GM19351 (cell line): ENCODE results near the gene MESP2.

Experiments used
- ATAC-seq: cut with Tn5 transposase; IDR thresholded peaks from one replicate; pipeline ENCODE4 v1.9.1; 2021; ENCODE audit warnings: mild to moderate bottlenecking, moderate library complexity; ENCODE audit not compliant: unreplicated experiment

Gene MESP2

GRCh38 chr15:89776274-89777072 is at the start of gene MESP2:
Gene MESP2 (plus strand): TSS chr15:89776332. CDS start chr15:89776358, 26 bp downstream.
- ATAC-seq = peak; percentile 61

- no peak for ATAC-seq
Measured at GRCh38 chr15:89728254-89728653, 47.9 kb upstream of the MESP2 start.

- ATAC-seq = no peak
Measured at GRCh38 chr15:89731275-89731674, 44.9 kb upstream of the MESP2 start.

- ATAC-seq = no peak
Measured at GRCh38 chr15:89732451-89733172, 43.5 kb upstream of the MESP2 start.

GRCh38 chr15:89735773-89736172 is 40.4 kb upstream of the MESP2 start:
- ATAC-seq = no peak

GRCh38 chr15:89740137-89740536 is 36.0 kb upstream of the MESP2 start:
- ATAC-seq = peak; percentile 77

- ATAC-seq = no peak
Measured at GRCh38 chr15:89743011-89743410, 33.1 kb upstream of the MESP2 start.

GRCh38 chr15:89743594-89743993 is 32.5 kb upstream of the MESP2 start:
- ATAC-seq = no peak

- no peak for ATAC-seq
Measured at GRCh38 chr15:89745131-89745530, 31.0 kb upstream of the MESP2 start.

- ATAC-seq = no peak
Measured at GRCh38 chr15:89745768-89746167, 30.4 kb upstream of the MESP2 start.

GRCh38 chr15:89746386-89746780 is 29.7 kb upstream of the MESP2 start:
- no peak for ATAC-seq

- ATAC-seq = no peak
Measured at GRCh38 chr15:89747708-89748682, 28.1 kb upstream of the MESP2 start.

- ATAC-seq = no peak
Measured at GRCh38 chr15:89749054-89749453, 27.1 kb upstream of the MESP2 start.

GRCh38 chr15:89749526-89749925 is 26.6 kb upstream of the MESP2 start:
- no peak for ATAC-seq

- ATAC-seq = peak; percentile 10
Measured at GRCh38 chr15:89749951-89750559, 26.1 kb upstream of the MESP2 start.

GRCh38 chr15:89750560-89751542 is 25.3 kb upstream of the MESP2 start, which contains the start of gene MESP1:
Gene MESP1 (minus strand): TSS chr15:89751249. CDS start chr15:89751231, 18 bp downstream.
- peak; percentile 87 for ATAC-seq

GRCh38 chr15:89751748-89752147 is 24.4 kb upstream of the MESP2 start:
- ATAC-seq = no peak

GRCh38 chr15:89753855-89754254 is 22.3 kb upstream of the MESP2 start:
- no peak for ATAC-seq
